Colonic mucosa (tissue), 4 donors: Measurements from ENCODE around the gene LRRC32. TPM values are rescaled to one million over a fixed set of nuclear protein-coding genes. Genes with fewer than 3 reads are reported as not detected.

ENCODE experiments used
- DNase-seq: peaks from one replicate; pipeline ENCODE4 v3.0.0-alpha.2; 2020
- H3K27ac ChIP-seq: fragments of 200-600 bp; one replicate; pipeline ENCODE4 v1.8.0; 2021
- H3K27me3 ChIP-seq: fragments of 200-600 bp; one replicate; pipeline ENCODE4 v1.8.0; 2021
- H3K36me3 ChIP-seq: fragments of 200-600 bp; one replicate; pipeline ENCODE4 v1.8.0; 2021
- H3K4me1 ChIP-seq: fragments of 200-600 bp; one replicate; pipeline ENCODE4 v1.8.0; 2021; ENCODE audit warnings: mild to moderate bottlenecking
- H3K4me3 ChIP-seq: fragments of 200-600 bp; one replicate; pipeline ENCODE4 v1.8.0; 2021
- H3K9ac ChIP-seq, 2 donors: one replicate each; pipeline ENCODE4 v1.7.0; 2013; ENCODE audit warnings: control low read depth in 2 of 2, low read depth in 2 of 2, low read length in 2 of 2
- H3K9me3 ChIP-seq: fragments of 200-600 bp; one replicate; pipeline ENCODE4 v1.8.0; 2021
- intact Hi-C: fragments of 100-400 bp; cut with DNase I; formaldehyde crosslinking; loops from one replicate; pipeline ENCODE4 v1.14.1; 2022
- total RNA-seq, 2 donors: library from RNA; stranded (reverse); fragmentation: NEBNext Ultra II Directional in 1 of 2; extraction: Animal tissue kit (Norgen Biotek cat#: 25700) in 1 of 2; gene quantifications; one replicate each; pipeline ENCODE4 v1.2.1, GENCODE V29; 2021
- TF ChIP-seq, protein P1 (sequence below): fragments of 200-600 bp; IDR thresholded peaks from one replicate; pipeline ENCODE4 v1.8.0; 2022; ENCODE audit warnings: antibody characterized with exemption, mild to moderate bottlenecking
- donor health status: healthy.
- donor health status: DM: no; HTN: no; CAD: no.
- donor health status: DM: no; HTN: no; CAD: no.

The LRRC32 gene
- total RNA-seq, 2 donors from 2014 or later, result 5.9 to 26.8 TPM

- Histone ChIP-seq H3K9ac (no peak overlapping the region), H3K36me3 (no peaks in the 10 kb centered on the region), H3K4me3 (no peak overlapping the region), H3K27ac (no peak overlapping the region), H3K27me3 (no peaks in the 10 kb centered on the region), H3K4me1 (no peaks in the 10 kb centered on the region), H3K9me3 (no peaks in the 10 kb centered on the region)
- intact Hi-C loops, result no loop called here
- TF ChIP-seq, protein P1, sequence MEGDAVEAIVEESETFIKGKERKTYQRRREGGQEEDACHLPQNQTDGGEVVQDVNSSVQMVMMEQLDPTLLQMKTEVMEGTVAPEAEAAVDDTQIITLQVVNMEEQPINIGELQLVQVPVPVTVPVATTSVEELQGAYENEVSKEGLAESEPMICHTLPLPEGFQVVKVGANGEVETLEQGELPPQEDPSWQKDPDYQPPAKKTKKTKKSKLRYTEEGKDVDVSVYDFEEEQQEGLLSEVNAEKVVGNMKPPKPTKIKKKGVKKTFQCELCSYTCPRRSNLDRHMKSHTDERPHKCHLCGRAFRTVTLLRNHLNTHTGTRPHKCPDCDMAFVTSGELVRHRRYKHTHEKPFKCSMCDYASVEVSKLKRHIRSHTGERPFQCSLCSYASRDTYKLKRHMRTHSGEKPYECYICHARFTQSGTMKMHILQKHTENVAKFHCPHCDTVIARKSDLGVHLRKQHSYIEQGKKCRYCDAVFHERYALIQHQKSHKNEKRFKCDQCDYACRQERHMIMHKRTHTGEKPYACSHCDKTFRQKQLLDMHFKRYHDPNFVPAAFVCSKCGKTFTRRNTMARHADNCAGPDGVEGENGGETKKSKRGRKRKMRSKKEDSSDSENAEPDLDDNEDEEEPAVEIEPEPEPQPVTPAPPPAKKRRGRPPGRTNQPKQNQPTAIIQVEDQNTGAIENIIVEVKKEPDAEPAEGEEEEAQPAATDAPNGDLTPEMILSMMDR, result no peak
- no peak for DNase-seq
Measured at GRCh38 chr11:76698321-76699043, 27.9 kb upstream of the LRRC32 start.

GRCh38 chr11:76696756-76697155, 26.2 kb upstream of the LRRC32 start:
- intact Hi-C loops, result no loop called here
- no peaks in the 10 kb centered on the region for H3K9me3 ChIP-seq
- TF ChIP-seq, protein P1, result no peak
- H3K9ac ChIP-seq, result no peak overlapping the region
- H3K4me3 ChIP-seq, result no peak overlapping the region
- H3K27me3 ChIP-seq, result no peaks in the 10 kb centered on the region
- no peaks in the 10 kb centered on the region for H3K36me3 ChIP-seq
- no peak for DNase-seq
- H3K27ac ChIP-seq, result no peak overlapping the region
- H3K4me1 ChIP-seq, result no peaks in the 10 kb centered on the region

DNA sequence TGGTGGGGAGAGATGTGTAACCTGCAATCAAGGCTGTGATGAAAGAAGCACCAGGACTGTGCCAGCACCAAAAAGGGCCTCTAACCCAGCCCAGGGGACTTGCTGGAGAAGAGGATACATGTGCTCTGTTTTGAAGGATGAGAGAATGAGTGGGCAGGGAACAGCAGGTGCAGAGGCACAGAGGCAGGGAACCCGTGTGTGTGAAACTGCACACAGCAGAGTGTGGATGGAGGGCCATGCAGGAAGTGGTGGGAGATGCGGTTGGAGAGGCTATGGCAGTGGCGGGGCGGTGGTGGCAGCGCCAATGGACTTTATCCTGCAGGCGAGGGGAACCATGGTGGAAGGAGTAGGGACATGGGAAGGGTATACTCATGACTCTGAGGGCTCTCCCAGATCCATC, 25.2 kb upstream of the LRRC32 start:
- Histone ChIP-seq H3K27me3 (no peaks in the 10 kb centered on the region), H3K9ac (no peak overlapping the region), H3K4me1 (no peaks in the 10 kb centered on the region), H3K9me3 (no peaks in the 10 kb centered on the region), H3K4me3 (no peak overlapping the region), H3K27ac (no peak overlapping the region), H3K36me3 (no peaks in the 10 kb centered on the region)
- intact Hi-C loops, result no loop called here
- DNase-seq, result no peak
- TF ChIP-seq, protein P1, result no peak

- DNase-seq, result no peak
- TF ChIP-seq, protein P1, result no peak
- no peaks in the 10 kb centered on the region for H3K36me3 ChIP-seq
Measured at GRCh38 chr11:76695133-76695532, 24.6 kb upstream of the LRRC32 start.

DNA sequence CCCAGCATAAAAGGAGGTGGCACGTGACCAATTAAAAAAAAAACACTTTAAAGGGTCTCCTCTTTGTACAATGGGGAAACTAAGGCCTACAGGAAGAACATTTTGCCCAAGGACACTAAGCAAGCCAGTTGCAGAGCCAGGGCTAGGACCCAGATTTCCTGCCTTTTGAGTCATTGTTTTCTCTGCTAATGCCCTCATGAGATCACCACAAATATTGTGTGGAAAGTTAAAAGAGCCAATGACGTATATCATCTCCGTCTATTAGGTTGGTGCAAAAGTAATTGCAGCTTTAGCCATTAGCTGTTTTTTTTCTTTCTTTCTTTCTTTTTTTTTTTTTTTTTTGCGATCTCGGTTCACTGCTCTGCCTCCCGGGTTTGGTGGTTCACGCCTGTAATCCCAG, 24.1 kb upstream of the LRRC32 start:
- Histone ChIP-seq H3K9me3 (no peaks in the 10 kb centered on the region), H3K4me1 (no peaks in the 10 kb centered on the region), H3K27ac (no peak overlapping the region), H3K27me3 (no peaks in the 10 kb centered on the region), H3K4me3 (no peak overlapping the region), H3K36me3 (no peaks in the 10 kb centered on the region), H3K9ac (no peak overlapping the region)
- TF ChIP-seq, protein P1, result no peak
- intact Hi-C loops, result no loop called here
- no peak for DNase-seq

More at GRCh38 chr11:76695133-76695532, 24.6 kb upstream of the LRRC32 start:
- H3K27ac ChIP-seq, result no peak overlapping the region
- no peak overlapping the region for H3K9ac ChIP-seq
- intact Hi-C loops, result no loop called here
- H3K27me3 ChIP-seq, result no peaks in the 10 kb centered on the region
- no peaks in the 10 kb centered on the region for H3K4me1 ChIP-seq
- H3K9me3 ChIP-seq, result no peaks in the 10 kb centered on the region
- H3K4me3 ChIP-seq, result no peak overlapping the region
